SHP77 (cell line): ENCODE results near the gene CNTNAP5.

Experiments
- DNase-seq, 2 experiments: peaks; one replicate each; lab custom pipeline; 2025; lab: John Stamatoyannopoulos, UW

The CNTNAP5 gene

DNA sequence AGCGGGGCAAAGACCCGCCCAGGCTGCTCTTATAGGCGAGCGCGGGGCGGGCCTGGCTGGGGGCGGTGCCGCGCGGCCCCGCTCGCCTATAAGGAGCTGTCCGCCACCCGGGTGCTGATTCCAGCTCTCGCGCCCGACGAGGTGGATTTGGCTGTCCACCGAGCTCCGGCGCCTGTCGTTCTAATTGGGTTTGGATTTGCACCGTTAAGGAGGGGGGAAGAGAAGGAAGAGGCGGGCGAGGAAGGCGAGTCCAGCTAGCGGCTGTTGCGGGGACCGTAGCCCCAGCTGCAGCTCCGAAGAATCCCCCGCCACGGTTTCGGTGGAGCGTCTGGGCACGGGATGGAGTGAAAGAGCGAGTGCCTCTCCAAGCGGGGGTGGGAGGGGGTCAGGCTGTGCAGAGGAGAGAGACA is at the start of gene CNTNAP5:
TSS of gene CNTNAP5 (plus strand) at position 117 of the 410 bp plus-strand sequence. CDS start 364 bp downstream, outside the sequence.
- DNase-seq = peak; percentile 69 to 76

DNA sequence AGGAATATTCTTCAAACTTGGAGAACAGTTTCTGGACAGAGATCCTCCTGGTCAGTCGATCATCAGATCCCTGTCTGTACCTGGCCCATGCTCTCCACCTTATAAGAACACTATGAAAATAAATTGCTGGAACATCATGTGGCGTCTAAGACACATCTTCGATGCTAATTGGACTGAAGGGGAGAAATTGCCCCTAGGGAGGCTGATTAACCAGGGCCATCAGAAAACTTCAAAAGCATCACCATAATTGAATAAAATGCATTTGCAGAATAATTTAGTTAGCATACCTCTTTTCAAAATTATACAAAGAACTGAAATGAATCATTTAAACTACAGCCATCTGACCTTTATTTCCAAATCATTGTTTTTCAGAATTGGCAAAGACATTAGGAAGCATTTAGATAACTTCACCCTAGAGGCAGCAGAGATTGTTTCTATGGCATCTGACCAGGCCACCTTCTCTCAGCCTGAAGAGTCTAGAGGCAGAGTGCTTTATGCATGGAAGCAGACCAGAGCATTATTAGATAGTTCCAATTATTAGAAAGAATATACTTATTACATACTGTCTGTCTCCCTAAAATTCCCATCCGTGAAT is 48.9 kb upstream of the CNTNAP5 start:
- no peak for DNase-seq

DNA sequence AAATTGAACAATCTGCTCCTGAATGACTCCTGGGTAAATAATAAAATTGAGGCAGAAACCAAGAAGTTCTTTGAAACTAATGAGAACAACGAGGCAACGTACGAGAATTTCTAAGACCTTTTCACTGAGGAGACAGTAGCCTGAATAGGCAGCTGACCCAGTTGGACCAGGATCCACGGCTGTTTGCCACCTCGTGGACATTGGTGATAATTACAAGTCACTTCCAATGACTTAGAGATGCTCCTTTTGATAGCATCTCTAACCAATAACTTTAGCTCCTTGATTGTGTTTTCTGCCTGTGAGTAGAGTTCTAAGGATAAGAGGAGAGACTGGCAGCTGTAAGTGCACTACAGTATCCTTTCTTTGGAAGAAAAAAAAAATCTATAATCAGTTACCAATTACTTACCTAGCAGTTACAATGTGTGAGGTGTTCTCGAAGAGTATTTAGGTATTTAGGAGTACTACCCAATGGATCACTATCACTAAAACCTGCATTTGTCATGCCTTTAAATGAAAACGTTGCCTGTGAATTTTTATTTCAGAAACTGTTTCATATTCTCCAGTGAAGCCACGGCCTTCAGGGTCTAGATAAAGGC is 31.3 kb upstream of the CNTNAP5 start:
- DNase-seq = peak; percentile 32 to 48

DNA sequence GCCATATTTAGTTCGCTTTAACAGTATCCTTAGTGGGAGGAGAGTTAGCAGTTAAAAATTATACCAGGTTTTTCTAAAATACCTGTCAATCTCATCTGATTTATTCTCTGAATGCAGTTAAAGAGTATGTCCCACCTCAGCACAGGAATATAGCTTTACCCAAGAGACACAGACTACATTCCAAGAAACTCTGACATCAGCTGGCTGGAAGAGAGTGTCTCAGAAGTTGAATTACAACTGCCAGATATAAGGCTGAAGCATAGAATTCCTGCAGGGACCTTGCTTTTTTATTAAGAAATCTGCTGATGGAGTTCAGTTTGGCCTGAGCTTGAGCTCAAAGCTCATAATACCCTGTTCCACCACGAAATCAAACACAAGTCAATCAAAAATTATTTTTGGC is 25.4 kb upstream of the CNTNAP5 start:
- no peak for DNase-seq

- DNase-seq = no peak
Observed at GRCh38 chr2:124001696-124002430, 23.2 kb upstream of the CNTNAP5 start.

DNA sequence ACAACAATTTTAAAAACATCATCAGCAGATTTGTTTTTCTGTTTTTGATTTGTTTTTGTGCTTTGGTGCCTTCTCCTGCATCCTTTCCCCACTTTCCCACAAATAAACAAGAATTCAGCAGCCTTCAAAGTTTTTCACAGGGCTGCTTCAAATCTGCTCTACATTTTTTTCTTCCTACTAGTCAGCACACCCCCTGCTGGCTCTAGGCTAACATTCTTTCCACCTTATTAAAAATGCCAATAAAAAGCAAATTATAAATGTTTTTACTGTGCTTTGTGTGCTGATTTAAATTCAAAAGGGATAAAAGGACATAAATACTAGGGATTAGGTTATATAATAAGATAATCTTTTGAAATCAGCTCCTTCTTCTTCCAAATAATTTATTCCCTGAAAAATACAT is 6.2 kb upstream of the CNTNAP5 start:
- DNase-seq = no peak

DNA sequence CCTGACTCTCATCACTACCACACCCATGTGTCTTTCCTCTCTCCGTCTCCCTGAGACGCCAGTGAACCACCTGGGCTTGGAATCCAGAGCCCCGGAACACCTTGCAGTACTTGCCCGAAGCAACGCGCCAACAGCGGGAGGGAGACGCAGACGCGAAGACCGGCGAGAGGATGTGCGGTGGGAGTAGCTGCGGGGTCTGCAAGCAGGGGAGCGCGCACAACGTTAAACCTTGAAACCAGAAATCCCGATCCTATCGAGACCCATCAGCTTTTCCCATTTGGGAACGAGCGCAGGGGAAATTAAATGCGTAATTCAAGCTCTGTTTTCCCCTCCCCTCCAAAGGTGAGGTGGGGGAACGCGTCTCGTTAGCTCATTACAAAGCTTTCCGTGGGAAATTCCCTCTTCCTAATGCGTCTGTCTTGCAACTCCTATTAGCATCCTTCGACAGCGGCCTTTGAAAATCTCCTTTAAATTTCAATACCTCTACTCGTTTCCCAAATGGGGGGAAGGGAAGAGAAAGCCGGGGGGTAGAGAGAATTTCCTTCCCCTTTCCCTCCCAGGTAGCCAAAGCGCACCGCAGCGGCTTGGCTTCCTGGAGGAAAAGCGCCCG is 421 bp upstream of the CNTNAP5 start:
- peak; percentile 24 to 27 for DNase-seq

- DNase-seq = peak in 1 of 2 experiments; percentile 34
Observed at GRCh38 chr2:124025891-124026434, 876 bp downstream of the CNTNAP5 start.

GRCh38 chr2:124026503-124026902 is 1.4 kb downstream of the CNTNAP5 start:
- no peak for DNase-seq

DNA sequence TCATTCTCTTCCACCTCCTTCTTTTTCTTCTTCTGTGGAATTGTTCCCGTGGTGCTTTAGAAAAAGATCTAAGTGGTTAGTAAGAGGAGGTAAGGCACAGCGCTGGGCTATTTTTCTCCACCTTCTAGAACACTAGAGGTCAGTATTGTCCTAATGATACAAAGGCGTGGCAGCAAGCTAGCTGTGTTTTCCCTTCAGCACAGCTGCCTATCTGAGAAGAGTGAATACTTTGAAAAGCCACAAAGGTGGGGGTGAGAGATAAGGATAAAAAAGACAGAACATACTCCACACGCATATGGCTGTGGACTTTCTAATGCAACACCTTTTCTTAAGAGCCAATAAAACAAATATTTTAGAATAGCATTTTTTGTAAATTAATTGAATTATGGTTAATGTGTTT is 2.1 kb downstream of the CNTNAP5 start:
- DNase-seq = peak; percentile 89 to 91

GRCh38 chr2:124032799-124033198 is 7.7 kb downstream of the CNTNAP5 start:
- DNase-seq = no peak

GRCh38 chr2:124034265-124034664 is 9.2 kb downstream of the CNTNAP5 start:
- peak; percentile 39 to 50 for DNase-seq

- no peak for DNase-seq
Observed at GRCh38 chr2:124035001-124035400, 9.9 kb downstream of the CNTNAP5 start.

- no peak for DNase-seq
Observed at GRCh38 chr2:124039032-124039431, 13.9 kb downstream of the CNTNAP5 start.

GRCh38 chr2:124039762-124040291 is 14.7 kb downstream of the CNTNAP5 start:
- peak; percentile 87 to 89 for DNase-seq

- DNase-seq = no peak
Observed at GRCh38 chr2:124045894-124046293, 20.8 kb downstream of the CNTNAP5 start.

DNA sequence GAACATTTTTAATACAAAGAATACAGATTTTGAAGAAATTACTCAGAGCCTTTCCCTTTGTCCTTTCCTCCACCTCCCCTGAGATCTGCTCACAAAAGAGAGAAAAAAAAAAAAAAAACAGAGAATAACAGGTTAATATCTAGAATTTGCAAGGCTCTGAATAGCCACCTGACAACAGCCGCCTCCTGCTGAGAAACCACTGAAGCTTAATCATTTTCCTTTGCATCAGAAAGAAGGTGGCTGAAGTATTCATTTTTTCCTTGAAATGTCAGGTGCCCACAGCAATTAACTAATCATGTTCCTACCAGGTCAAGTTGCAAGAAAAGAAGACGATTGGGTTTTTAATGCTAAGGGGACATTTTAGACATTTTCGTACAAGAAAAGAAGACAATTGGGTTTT is 21.2 kb downstream of the CNTNAP5 start:
- no peak for DNase-seq

GRCh38 chr2:124048102-124048501 is 23.0 kb downstream of the CNTNAP5 start:
- no peak for DNase-seq

- no peak for DNase-seq
Observed at GRCh38 chr2:124048664-124049063, 23.6 kb downstream of the CNTNAP5 start.

DNA sequence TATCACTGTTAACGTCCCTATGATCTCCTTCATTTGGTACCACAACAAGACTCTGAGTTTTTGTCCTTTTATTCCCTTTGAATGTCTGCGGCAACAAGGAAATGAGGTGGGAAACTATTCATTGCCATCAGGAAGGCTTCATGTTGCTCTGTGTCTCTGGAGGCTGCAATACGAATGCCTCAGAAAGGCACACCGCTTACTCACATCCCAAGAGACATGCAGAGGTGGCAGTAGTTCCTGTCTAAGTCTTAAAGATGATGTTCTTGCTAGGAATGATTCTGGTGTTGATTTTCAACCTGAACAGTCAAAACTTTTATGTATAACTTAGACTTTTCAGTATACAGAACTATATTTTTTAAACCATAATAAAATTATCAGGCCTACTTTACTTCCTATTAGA is 24.0 kb downstream of the CNTNAP5 start:
- no peak for DNase-seq

DNA sequence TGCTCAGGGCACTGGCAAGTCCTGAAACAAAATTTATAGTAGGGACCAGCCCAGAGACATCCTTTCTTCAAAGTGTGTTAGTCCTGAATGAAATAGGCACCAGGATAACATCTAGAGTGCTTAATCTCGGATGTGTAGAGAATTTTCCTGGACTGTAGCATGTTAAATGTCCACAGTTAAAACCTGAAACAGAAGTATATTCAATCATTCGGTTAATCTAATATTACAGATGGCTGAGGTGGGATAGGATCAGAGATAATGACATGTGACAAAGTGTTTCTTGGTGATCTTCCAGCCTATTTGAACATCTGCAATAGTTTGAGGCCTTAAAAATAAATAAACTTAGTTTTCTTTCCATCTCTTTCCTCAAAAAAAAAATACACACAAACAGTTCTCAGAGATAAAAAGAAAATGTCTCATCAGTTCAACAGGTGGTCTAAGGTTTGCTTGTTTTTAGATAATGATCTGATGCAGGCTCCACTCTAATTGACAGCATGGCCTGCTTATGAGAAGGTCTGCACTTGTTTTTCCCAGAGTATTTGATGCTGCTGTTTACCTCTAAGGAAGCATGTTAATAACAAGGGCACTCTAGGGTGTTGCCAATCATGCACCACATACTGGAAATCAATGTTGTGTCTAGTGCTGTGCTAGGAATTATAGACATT is 25.9 kb downstream of the CNTNAP5 start:
- no peak for DNase-seq

GRCh38 chr2:124053796-124054195 is 28.7 kb downstream of the CNTNAP5 start:
- DNase-seq = no peak
